OCI-LY1 (cell line): ENCODE results near the gene LRFN3.

Source experiments
- H2AFZ ChIP-seq: fragments of 200-600 bp; sonication (generic), shearing (Covaris generic); 2 replicates; pipeline ENCODE4 v1.6.0; 2014; ENCODE audit warnings: antibody characterized with exemption, mild to moderate bottlenecking, low read length
- H3F3A ChIP-seq: fragments of 200-600 bp; sonication (generic), shearing (Covaris generic); 2 replicates; pipeline ENCODE4 v1.6.0; 2014; ENCODE audit warnings: mild to moderate bottlenecking, antibody characterized with exemption, low read length, moderate library complexity; ENCODE audit not compliant: insufficient read depth
- H3K27ac ChIP-seq: fragments of 200-600 bp; sonication (generic); 2 replicates; pipeline ENCODE4 v1.5.1; 2014; ENCODE audit warnings: low read length, mixed run types, mild to moderate bottlenecking, low read depth; ENCODE audit not compliant: poor library complexity, severe bottlenecking
- H3K27me3 ChIP-seq: fragments of 200-600 bp; sonication (generic); 2 replicates; pipeline ENCODE4 v1.6.0; 2014; ENCODE audit warnings: antibody characterized with exemption, mild to moderate bottlenecking, low read length, moderate library complexity; ENCODE audit not compliant: insufficient read depth
- H3K36me3 ChIP-seq: fragments of 200-600 bp; sonication (generic); 2 replicates; pipeline ENCODE4 v1.6.1; 2014; ENCODE audit warnings: mild to moderate bottlenecking, antibody characterized with exemption, low read length, moderate library complexity, mixed read lengths; ENCODE audit not compliant: insufficient read depth
- H3K4me1 ChIP-seq: fragments of 200-600 bp; sonication (generic); 2 replicates; pipeline ENCODE4 v1.5.1; 2014; ENCODE audit warnings: mild to moderate bottlenecking, low read length, moderate library complexity; ENCODE audit not compliant: insufficient read depth, severe bottlenecking
- H3K4me2 ChIP-seq: fragments of 200-600 bp; sonication (generic), shearing (Covaris generic); 2 replicates; pipeline ENCODE4 v1.6.1; 2014; ENCODE audit warnings: low read length
- H3K4me3 ChIP-seq: fragments of 200-600 bp; sonication (generic); 2 replicates; pipeline ENCODE4 v1.5.1; 2014; ENCODE audit warnings: low read length, low read depth, mild to moderate bottlenecking, mixed read lengths; ENCODE audit not compliant: poor library complexity, severe bottlenecking
- H3K79me2 ChIP-seq: fragments of 200-600 bp; shearing (Covaris generic); 2 replicates; pipeline ENCODE4 v1.6.1; 2016; ENCODE audit warnings: mixed run types, low read length, mixed read lengths; ENCODE audit not compliant: insufficient read depth
- H3K9ac ChIP-seq: fragments of 200-600 bp; sonication (generic), shearing (Covaris generic); 2 replicates; pipeline ENCODE4 v1.6.1; 2014; ENCODE audit warnings: mild to moderate bottlenecking, low read length, mixed read lengths
- H3K9me2 ChIP-seq: fragments of 200-600 bp; sonication (generic), shearing (Covaris generic); 2 replicates; pipeline ENCODE4 v1.6.1; 2014; ENCODE audit warnings: low read depth, mild to moderate bottlenecking, low read length, mixed read lengths
- H3K9me3 ChIP-seq: fragments of 200-600 bp; shearing (Covaris generic); 2 replicates; pipeline ENCODE4 v1.6.1; 2014; ENCODE audit warnings: low read length, mixed read lengths
- H4K20me1 ChIP-seq: fragments of 200-600 bp; sonication (generic), shearing (Covaris generic); 2 replicates; pipeline ENCODE4 v1.6.0; 2016; ENCODE audit warnings: mild to moderate bottlenecking, low read length; ENCODE audit not compliant: insufficient read depth
- CTCF ChIP-seq: fragments of 200-600 bp; sonication (generic), shearing (Covaris generic); IDR thresholded peaks from 2 replicates; pipeline ENCODE4 v1.5.1; 2017; ENCODE audit warnings: mild to moderate bottlenecking, antibody characterized with exemption, low read length, moderate library complexity, mixed read lengths
- EZH2 ChIP-seq: fragments of 200-600 bp; sonication (generic), shearing (Covaris generic); IDR thresholded peaks from 2 replicates; pipeline ENCODE4 v1.8.0; 2017; ENCODE audit warnings: borderline replicate concordance, mixed run types, mild to moderate bottlenecking, antibody characterized with exemption, low read length, moderate library complexity, mixed read lengths

LRFN3 gene

GRCh38 chr19:35904311-35905068 lies 31.7 kb upstream of the LRFN3 start:
- Histone ChIP-seq H4K20me1 (no peaks in the 10 kb centered on the region), H3K9me3 (no peaks in the 10 kb centered on the region), H3F3A (no peaks in the 10 kb centered on the region), H3K36me3 (no peaks in the 10 kb centered on the region), H3K79me2 (no peaks in the 10 kb centered on the region), H3K9ac (no peak overlapping the region), H3K4me3 (no peak overlapping the region), H3K9me2 (no peaks in the 10 kb centered on the region), H3K4me2 (no peak overlapping the region), H2AFZ (no peak overlapping the region), H3K27me3 (no peaks in the 10 kb centered on the region), H3K4me1 (peaks cover 38% of the 10 kb centered on the region), H3K27ac (no peak overlapping the region)
- TF ChIP-seq CTCF (no peak), EZH2 (no peak)

GRCh38 chr19:35905178-35905727 lies 30.9 kb upstream of the LRFN3 start:
- H3K27ac ChIP-seq: no peak overlapping the region
- no peaks in the 10 kb centered on the region for H3K36me3 ChIP-seq
- no peak overlapping the region for H3K4me2 ChIP-seq
- no peaks in the 10 kb centered on the region for H3K9me3 ChIP-seq
- no peaks in the 10 kb centered on the region for H4K20me1 ChIP-seq
- no peak overlapping the region for H3K4me3 ChIP-seq
- no peaks in the 10 kb centered on the region for H3K27me3 ChIP-seq
- H3K9me2 ChIP-seq: no peaks in the 10 kb centered on the region
- H3F3A ChIP-seq: no peaks in the 10 kb centered on the region
- H2AFZ ChIP-seq: no peak overlapping the region
- H3K4me1 ChIP-seq: peaks cover 42% of the 10 kb centered on the region
- TF ChIP-seq EZH2: no peak
- no peak for TF ChIP-seq CTCF
- no peaks in the 10 kb centered on the region for H3K79me2 ChIP-seq
- H3K9ac ChIP-seq: no peak overlapping the region

GRCh38 chr19:35907377-35907745 lies 28.8 kb upstream of the LRFN3 start:
- no peaks in the 10 kb centered on the region for H3K27me3 ChIP-seq
- no peak overlapping the region for H2AFZ ChIP-seq
- TF ChIP-seq CTCF (no peak), EZH2 (no peak)
- no peak overlapping the region for H3K4me3 ChIP-seq
- H3K27ac ChIP-seq: no peak overlapping the region
- no peaks in the 10 kb centered on the region for H3K79me2 ChIP-seq
- no peaks in the 10 kb centered on the region for H3K9me2 ChIP-seq
- H4K20me1 ChIP-seq: no peaks in the 10 kb centered on the region
- H3K4me2 ChIP-seq: no peak overlapping the region
- H3F3A ChIP-seq: no peaks in the 10 kb centered on the region
- H3K4me1 ChIP-seq: peaks cover 25% of the 10 kb centered on the region
- H3K36me3 ChIP-seq: no peaks in the 10 kb centered on the region
- H3K9ac ChIP-seq: no peak overlapping the region
- no peaks in the 10 kb centered on the region for H3K9me3 ChIP-seq
